HEK293 (cell line): ENCODE measurements around the gene ABHD16A.

ENCODE experiments used
- HOXA7 ChIP-seq: sonication (generic); formaldehyde crosslinking; IDR thresholded peaks from 2 replicates; pipeline ENCODE4 v1.8.1; 2022; ENCODE audit warnings: missing genetic modification reagents, borderline replicate concordance
- SETDB1 ChIP-seq: IDR thresholded peaks from one replicate; pipeline ENCODE4 v1.6.1; 2017; ENCODE audit warnings: mild to moderate bottlenecking, low read length, moderate library complexity, mixed read lengths; ENCODE audit not compliant: insufficient read length
- ZNF747 ChIP-seq: fragments of 450-650 bp; formaldehyde crosslinking; IDR thresholded peaks from 2 replicates; pipeline ENCODE4 v1.5.1; 2016; ENCODE audit warnings: missing biosample characterization, missing genetic modification characterization
- ZNF785 ChIP-seq: fragments of 450-650 bp; formaldehyde crosslinking; IDR thresholded peaks from 2 replicates; pipeline ENCODE4 v1.5.1; 2016; ENCODE audit warnings: missing biosample characterization, missing genetic modification characterization
- TF ChIP-seq, protein P1 (sequence below): fragments of 450-650 bp; formaldehyde crosslinking; IDR thresholded peaks from 2 replicates; pipeline ENCODE4 v1.5.1; 2016; ENCODE audit warnings: missing biosample characterization, missing genetic modification characterization, low read depth
- TF ChIP-seq, protein P2 (sequence below): fragments of 450-650 bp; formaldehyde crosslinking; IDR thresholded peaks from 2 replicates; pipeline ENCODE4 v1.5.1; 2016; ENCODE audit warnings: missing biosample characterization, missing genetic modification characterization

DNA sequence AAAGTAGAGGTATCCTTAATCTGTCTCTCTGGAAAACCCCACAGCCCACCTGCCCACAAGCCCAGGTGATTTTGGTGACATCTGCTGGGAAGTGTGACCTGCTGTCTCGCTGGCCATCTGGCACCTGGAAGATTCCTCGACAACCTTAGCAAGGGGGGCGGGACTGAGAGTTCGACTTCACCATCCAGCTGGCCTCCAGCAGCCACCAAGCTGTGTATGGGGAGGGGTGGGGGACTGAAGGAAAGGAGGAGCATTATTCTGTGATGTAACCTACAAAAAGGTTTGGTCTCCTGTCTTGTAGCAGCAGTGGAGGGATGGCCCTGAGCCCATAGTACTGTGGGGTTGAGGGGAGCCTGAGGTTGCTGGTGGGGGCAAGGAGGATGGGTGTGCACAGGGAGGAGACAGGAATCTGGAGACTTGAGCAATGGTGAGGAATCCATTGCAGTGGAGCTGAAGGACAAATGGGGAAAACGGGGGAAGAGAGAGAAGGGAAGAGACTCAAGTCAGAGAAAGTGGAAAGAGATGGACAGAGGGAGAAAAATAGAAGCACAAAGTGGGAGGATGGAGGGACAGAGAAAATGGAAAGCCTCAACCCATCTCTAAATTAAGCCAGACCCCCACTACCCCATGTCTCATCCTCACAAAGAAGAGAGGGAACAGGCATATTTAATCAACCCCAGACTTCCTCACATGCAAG lies 7.5 kb upstream of the ABHD16A start:
- no peak for TF ChIP-seq ZNF747
- TF ChIP-seq HOXA7 (CRISPR knock-in tag), result no peak
- no peak for TF ChIP-seq ZNF785
- TF ChIP-seq, protein P1, sequence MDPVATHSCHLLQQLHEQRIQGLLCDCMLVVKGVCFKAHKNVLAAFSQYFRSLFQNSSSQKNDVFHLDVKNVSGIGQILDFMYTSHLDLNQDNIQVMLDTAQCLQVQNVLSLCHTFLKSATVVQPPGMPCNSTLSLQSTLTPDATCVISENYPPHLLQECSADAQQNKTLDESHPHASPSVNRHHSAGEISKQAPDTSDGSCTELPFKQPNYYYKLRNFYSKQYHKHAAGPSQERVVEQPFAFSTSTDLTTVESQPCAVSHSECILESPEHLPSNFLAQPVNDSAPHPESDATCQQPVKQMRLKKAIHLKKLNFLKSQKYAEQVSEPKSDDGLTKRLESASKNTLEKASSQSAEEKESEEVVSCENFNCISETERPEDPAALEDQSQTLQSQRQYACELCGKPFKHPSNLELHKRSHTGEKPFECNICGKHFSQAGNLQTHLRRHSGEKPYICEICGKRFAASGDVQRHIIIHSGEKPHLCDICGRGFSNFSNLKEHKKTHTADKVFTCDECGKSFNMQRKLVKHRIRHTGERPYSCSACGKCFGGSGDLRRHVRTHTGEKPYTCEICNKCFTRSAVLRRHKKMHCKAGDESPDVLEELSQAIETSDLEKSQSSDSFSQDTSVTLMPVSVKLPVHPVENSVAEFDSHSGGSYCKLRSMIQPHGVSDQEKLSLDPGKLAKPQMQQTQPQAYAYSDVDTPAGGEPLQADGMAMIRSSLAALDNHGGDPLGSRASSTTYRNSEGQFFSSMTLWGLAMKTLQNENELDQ (tag by site-specific recombination), result no peak
- TF ChIP-seq, protein P2, sequence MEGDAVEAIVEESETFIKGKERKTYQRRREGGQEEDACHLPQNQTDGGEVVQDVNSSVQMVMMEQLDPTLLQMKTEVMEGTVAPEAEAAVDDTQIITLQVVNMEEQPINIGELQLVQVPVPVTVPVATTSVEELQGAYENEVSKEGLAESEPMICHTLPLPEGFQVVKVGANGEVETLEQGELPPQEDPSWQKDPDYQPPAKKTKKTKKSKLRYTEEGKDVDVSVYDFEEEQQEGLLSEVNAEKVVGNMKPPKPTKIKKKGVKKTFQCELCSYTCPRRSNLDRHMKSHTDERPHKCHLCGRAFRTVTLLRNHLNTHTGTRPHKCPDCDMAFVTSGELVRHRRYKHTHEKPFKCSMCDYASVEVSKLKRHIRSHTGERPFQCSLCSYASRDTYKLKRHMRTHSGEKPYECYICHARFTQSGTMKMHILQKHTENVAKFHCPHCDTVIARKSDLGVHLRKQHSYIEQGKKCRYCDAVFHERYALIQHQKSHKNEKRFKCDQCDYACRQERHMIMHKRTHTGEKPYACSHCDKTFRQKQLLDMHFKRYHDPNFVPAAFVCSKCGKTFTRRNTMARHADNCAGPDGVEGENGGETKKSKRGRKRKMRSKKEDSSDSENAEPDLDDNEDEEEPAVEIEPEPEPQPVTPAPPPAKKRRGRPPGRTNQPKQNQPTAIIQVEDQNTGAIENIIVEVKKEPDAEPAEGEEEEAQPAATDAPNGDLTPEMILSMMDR (tag by site-specific recombination), result no peak
- TF ChIP-seq SETDB1, result no peak
